Measurements from ENCODE around the gene SGSM2.

The SGSM2 gene, protein sequence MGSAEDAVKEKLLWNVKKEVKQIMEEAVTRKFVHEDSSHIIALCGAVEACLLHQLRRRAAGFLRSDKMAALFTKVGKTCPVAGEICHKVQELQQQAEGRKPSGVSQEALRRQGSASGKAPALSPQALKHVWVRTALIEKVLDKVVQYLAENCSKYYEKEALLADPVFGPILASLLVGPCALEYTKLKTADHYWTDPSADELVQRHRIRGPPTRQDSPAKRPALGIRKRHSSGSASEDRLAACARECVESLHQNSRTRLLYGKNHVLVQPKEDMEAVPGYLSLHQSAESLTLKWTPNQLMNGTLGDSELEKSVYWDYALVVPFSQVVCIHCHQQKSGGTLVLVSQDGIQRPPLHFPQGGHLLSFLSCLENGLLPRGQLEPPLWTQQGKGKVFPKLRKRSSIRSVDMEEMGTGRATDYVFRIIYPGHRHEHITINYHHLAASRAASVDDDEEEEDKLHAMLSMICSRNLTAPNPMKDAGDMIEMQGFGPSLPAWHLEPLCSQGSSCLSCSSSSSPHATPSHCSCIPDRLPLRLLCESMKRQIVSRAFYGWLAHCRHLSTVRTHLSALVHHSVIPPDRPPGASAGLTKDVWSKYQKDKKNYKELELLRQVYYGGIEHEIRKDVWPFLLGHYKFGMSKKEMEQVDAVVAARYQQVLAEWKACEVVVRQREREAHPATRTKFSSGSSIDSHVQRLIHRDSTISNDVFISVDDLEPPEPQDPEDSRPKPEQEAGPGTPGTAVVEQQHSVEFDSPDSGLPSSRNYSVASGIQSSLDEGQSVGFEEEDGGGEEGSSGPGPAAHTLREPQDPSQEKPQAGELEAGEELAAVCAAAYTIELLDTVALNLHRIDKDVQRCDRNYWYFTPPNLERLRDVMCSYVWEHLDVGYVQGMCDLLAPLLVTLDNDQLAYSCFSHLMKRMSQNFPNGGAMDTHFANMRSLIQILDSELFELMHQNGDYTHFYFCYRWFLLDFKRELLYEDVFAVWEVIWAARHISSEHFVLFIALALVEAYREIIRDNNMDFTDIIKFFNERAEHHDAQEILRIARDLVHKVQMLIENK

DNA sequence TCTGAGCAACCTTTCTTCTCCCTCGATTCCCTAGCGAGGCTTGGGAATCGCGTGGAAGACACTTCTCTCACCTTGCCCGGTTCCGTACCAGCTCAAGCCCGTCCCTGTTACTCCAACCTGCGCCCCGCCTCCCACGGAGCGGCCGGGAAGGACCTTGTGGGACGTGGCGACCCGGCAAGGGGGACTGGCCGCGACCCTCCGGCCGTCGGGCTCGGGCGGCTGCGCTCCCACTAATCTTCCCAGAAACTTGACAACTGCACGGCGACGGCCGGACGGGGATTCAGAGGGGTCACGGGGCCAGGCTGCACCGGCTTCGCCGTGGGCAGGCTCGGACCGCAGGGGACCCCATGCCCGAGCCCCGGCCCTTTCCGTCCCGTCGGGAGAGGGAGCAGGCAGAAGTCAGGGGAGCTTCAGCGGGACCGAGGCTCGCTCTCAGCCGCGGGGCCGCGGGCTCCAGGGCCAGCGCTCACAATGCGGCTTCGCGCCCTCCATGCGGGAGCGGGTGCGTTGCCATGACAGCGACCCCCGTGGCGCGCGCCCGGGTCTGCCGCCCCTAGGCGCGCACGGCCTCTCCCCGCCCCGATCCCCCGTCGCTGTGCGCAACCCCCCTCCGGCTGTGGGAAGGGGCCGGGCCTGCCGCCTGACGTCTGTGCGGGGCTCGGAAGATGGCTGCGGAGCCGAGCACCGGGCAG is at the start of gene SGSM2:
SGSM2 (plus strand) TSS at position 650 of the 692 bp plus-strand sequence. CDS start 188 bp downstream, outside the sequence.
- H3K27ac ChIP-seq = peak within 1 kb of the TSS; percentile 77 to 87
- peak within 1 kb of the TSS; percentile 96 for H3K4me3 ChIP-seq
- peak; percentile 79 for DNase-seq (ENCODE audit: low spot score)
- TF ChIP-seq, protein P1, sequence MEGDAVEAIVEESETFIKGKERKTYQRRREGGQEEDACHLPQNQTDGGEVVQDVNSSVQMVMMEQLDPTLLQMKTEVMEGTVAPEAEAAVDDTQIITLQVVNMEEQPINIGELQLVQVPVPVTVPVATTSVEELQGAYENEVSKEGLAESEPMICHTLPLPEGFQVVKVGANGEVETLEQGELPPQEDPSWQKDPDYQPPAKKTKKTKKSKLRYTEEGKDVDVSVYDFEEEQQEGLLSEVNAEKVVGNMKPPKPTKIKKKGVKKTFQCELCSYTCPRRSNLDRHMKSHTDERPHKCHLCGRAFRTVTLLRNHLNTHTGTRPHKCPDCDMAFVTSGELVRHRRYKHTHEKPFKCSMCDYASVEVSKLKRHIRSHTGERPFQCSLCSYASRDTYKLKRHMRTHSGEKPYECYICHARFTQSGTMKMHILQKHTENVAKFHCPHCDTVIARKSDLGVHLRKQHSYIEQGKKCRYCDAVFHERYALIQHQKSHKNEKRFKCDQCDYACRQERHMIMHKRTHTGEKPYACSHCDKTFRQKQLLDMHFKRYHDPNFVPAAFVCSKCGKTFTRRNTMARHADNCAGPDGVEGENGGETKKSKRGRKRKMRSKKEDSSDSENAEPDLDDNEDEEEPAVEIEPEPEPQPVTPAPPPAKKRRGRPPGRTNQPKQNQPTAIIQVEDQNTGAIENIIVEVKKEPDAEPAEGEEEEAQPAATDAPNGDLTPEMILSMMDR (IDR thresholded peaks at IDR 0.05) = no peak

DNA sequence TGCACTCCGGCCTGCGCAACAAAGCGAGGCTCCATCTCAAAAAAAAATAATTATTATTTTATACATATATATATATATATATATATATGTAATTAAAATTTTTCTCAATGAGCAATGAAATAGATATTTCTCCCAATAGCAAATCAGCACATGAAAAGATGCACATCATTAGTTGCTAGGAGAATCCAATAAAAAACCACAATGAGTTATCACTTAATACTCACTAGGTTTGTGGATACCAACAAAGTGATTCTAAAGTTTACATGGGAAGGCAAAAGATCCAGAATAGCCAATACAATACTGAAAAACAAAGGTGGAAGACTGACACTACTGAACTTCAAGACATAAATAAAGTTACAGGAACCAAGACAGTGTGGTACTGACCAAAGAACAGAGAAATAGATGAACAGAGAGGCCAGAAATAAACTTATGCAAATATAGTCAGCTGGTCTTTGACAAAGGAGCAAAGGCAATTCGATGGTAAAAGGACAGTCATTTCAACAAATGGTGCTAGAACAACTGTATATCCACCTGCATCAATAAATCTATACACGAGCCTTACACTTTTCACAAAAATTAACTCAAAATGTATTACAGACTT is 47.3 kb upstream of the SGSM2 start:
- DNase-seq (ENCODE audit: low spot score) = no peak
- Histone ChIP-seq H3K27ac (no peak overlapping the region), H3K4me3 (no peak overlapping the region)
- TF ChIP-seq, protein P1 (IDR thresholded peaks at IDR 0.05) = no peak

DNA sequence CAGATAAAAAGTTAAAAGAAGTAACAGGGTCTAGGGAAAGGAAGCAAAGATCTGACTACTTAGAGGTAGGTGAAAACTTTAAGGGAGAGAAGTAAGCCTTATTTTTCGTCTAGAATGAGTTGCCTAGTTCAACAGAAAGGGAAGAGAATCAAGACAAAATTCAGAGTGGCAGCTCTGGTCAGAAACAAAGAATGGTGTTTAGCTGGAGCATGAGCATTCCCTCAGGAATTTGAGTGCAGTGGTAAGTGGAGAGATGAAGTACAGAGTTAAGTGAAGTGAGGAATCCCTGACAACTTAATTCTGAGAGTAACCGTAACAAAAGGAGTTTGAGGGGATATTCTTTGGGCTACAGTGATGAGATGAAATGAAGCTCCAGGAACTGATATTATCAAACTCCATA is 45.2 kb upstream of the SGSM2 start:
- TF ChIP-seq, protein P1 (IDR thresholded peaks at IDR 0.05) = no peak
- H3K27ac ChIP-seq = no peak overlapping the region
- no peak for DNase-seq (ENCODE audit: low spot score)
- H3K4me3 ChIP-seq = no peak overlapping the region

DNA sequence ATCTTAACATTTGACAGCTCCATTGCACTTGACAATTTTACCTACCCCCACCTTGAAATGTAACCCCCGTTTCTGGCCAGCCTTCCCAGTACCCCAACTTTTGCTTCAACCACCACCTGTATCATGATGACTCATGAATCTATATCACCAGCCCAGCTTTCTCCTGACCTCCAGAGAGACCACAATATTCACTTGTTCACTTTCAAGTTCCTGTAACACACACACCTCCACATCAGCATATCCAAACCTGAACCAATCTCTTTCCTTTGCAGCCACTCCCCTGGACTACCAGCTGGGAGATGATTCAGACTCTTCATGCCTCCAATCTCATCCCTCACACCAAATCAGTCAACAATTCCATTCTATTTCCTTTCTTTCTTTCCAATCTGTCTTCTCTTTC is 41.7 kb upstream of the SGSM2 start:
- DNase-seq (ENCODE audit: low spot score) = no peak
- TF ChIP-seq, protein P1 (IDR thresholded peaks at IDR 0.05) = no peak
- Histone ChIP-seq H3K27ac (no peak overlapping the region), H3K4me3 (no peak overlapping the region)

DNA sequence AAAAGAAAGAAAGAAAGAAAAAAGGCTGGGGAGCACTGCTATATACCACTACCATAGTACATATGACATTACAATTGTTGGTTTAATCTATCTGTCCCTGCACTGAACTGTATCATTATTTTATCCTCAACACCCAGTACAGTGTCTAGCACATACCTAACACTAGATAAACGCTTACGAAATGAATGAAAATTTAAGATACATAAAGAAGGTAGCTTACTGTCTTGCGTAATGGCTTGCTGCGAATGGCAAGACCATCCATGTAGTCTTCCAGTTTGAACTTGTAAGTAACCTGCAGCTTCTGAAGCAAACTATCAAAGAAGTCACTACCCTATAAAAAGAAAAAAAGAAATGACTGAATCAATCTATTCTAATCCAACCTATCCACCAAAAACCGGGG is 40.3 kb upstream of the SGSM2 start:
- H3K27ac ChIP-seq = no peak overlapping the region
- TF ChIP-seq, protein P1 (IDR thresholded peaks at IDR 0.05) = no peak
- DNase-seq (ENCODE audit: low spot score) = no peak
- H3K4me3 ChIP-seq = no peak overlapping the region

DNA sequence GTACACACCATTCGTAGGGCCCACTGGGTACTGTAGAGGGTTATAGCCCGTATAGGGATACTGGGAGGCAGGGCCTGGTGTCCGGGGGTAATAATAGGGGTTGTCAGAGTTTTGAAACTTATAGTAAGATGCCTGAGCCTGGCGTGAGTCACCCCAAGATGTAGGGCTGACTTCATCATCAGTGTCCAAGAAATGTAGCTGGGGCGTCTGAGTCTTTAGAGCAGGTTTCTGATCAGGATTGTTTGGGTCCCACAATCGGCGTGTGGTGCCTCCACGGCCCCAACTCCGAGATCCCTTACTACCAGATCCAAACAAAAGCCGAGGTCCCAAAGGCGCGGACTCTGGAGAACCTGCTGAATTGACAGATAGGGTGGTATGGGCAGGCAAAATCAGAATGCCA is 38.2 kb upstream of the SGSM2 start:
- no peak for DNase-seq (ENCODE audit: low spot score)
- no peak overlapping the region for H3K27ac ChIP-seq
- TF ChIP-seq, protein P1 (IDR thresholded peaks at IDR 0.05) = no peak

More for the DNA sequence above, 38.2 kb upstream of the SGSM2 start:
- no peak overlapping the region for H3K4me3 ChIP-seq

Data from coronary artery (tissue), 2 donors.